ENCODE results near the gene SEMA3C.

The SEMA3C gene

DNA sequence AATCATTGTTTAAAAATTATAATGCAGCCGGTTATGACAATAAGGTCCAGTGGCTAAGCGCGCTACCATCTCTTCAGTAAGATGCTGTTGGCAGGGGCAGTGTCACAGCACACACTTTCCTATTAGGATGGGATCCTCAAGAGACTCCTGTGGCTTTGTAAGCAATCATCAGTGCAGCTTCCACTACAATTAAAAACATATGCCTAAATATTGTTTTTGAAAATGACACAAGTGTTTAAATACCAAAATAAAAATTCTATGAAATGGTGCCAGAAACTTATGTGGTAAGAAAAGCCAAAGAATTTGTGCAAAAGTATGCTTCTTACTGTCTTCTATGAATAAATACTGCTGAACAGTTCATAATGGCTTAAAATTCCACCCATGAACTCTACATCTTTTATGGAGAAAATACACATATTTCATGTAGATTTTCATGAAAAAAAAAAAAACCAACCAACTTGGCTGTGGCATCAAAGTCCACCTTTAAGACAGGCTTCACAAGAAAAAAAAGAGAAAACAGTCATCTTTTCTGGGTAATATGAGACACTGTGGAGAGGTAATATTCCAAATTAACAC, 132.8 kb downstream of the SEMA3C start:
- Histone ChIP-seq H3K4me2 (ENCODE audit: insufficient read depth, low read length, poor library complexity, severe bottlenecking) (no peak overlapping the region), H3K23ac (ENCODE audit: low read depth, low read length, poor library complexity) (no peak overlapping the region), H2BK120ac (ENCODE audit: low read depth, low read length) (no peak overlapping the region), H2AK5ac (ENCODE audit: low read depth, low read length) (no peak overlapping the region), H4K91ac (ENCODE audit: low read depth, low read length, poor library complexity) (no peak overlapping the region), H4K8ac (ENCODE audit: low read depth, low read length) (no peak overlapping the region), H2BK12ac (ENCODE audit: low read length) (no peak overlapping the region), H3K27ac (replicated peaks; ENCODE audit: low read length) (no peak overlapping the region), H3K18ac (ENCODE audit: low read length) (no peak overlapping the region), H3K4me1 (ENCODE audit: control insufficient read depth in 2 of 2, insufficient read depth in 1 of 2, low read depth in 1 of 2, low read length in 2 of 2) (peaks cover 0 to 13% of the 10 kb centered on the region in 2 donors), H3K4me3 (ENCODE audit: low read length in 2 of 2) (no peak overlapping the region), H3K4ac (ENCODE audit: low read length) (no peak overlapping the region), H2AFZ (ENCODE audit: low read length) (no peak overlapping the region), H3K36me3 (replicated peaks in 1 of 2; ENCODE audit: control insufficient read depth in 2 of 2, insufficient read depth in 2 of 2, low read length in 2 of 2) (peaks cover 0 to 6% of the 10 kb centered on the region in 2 donors), H3K9ac (ENCODE audit: low read depth, low read length, poor library complexity) (no peak overlapping the region), H3K9me3 (replicated peaks in 1 of 2; ENCODE audit: control insufficient read depth in 2 of 2, insufficient read depth in 1 of 2, low read depth in 1 of 2, low read length in 2 of 2) (no peaks in the 10 kb centered on the region), H3K14ac (ENCODE audit: low read length) (no peak overlapping the region), H3K27me3 (ENCODE audit: control insufficient read depth in 3 of 3, insufficient read depth in 3 of 3, low read depth in 1 of 3, low read length in 3 of 3) (no peaks in the 10 kb centered on the region), H2BK5ac (ENCODE audit: low read length) (no peak overlapping the region), H3K79me1 (ENCODE audit: low read depth, low read length) (no peaks in the 10 kb centered on the region), H2BK15ac (ENCODE audit: low read length) (no peak overlapping the region)
- DNase-seq (ENCODE audit: low spot score) = no peak
- no CpG with 5 or more reads among the region's 3 CpGs for WGBS, 2 donors (ENCODE audit: extremely low coverage in 2 of 2, insufficient read length in 2 of 2, insufficient replicate concordance in 1 of 2)

DNA sequence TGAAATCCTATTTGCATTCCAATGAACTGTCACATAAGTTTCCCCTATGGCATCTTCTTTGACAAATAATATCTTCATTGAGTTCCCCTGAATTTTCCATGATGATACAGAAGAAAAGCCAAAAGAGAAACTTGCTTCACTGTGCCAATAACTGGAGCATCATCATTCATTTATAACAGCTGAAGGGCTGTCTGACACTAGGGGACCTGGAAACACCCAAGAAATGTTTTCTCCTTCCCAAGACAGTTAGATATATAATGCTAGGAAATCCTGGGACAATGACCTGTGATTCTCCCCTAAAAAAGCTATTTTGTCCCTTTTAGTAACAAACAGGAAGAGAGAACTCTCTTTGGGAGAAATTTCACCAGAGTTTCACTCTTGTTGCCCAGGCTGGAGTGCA, 133.6 kb downstream of the SEMA3C start:
- Histone ChIP-seq H3K79me1 (ENCODE audit: low read depth, low read length) (no peaks in the 10 kb centered on the region), H3K4me1 (ENCODE audit: control insufficient read depth in 2 of 2, insufficient read depth in 1 of 2, low read depth in 1 of 2, low read length in 2 of 2) (peaks cover 2 to 15% of the 10 kb centered on the region in 2 donors)
- no peak for DNase-seq (ENCODE audit: low spot score)

GRCh38 chr7:80783678-80784327, 135.0 kb downstream of the SEMA3C start:
- DNase-seq (ENCODE audit: low spot score) = no peak
- Histone ChIP-seq H3K27ac (replicated peaks; ENCODE audit: low read length) (no peak overlapping the region), H3K4me1 (ENCODE audit: control insufficient read depth in 2 of 2, insufficient read depth in 1 of 2, low read depth in 1 of 2, low read length in 2 of 2) (peaks cover 2 to 15% of the 10 kb centered on the region in 2 donors), H2AK5ac (ENCODE audit: low read depth, low read length) (no peak overlapping the region), H4K8ac (ENCODE audit: low read depth, low read length) (no peak overlapping the region), H3K4me2 (ENCODE audit: insufficient read depth, low read length, poor library complexity, severe bottlenecking) (no peak overlapping the region), H3K23ac (ENCODE audit: low read depth, low read length, poor library complexity) (no peak overlapping the region), H3K27me3 (ENCODE audit: control insufficient read depth in 3 of 3, insufficient read depth in 3 of 3, low read depth in 1 of 3, low read length in 3 of 3) (no peaks in the 10 kb centered on the region), H3K18ac (ENCODE audit: low read length) (no peak overlapping the region), H3K79me1 (ENCODE audit: low read depth, low read length) (no peaks in the 10 kb centered on the region), H2AFZ (ENCODE audit: low read length) (peak overlapping the region; percentile 16), H3K9ac (ENCODE audit: low read depth, low read length, poor library complexity) (no peak overlapping the region), H3K9me3 (replicated peaks in 1 of 2; ENCODE audit: control insufficient read depth in 2 of 2, insufficient read depth in 1 of 2, low read depth in 1 of 2, low read length in 2 of 2) (no peaks in the 10 kb centered on the region), H2BK120ac (ENCODE audit: low read depth, low read length) (no peak overlapping the region), H2BK5ac (ENCODE audit: low read length) (no peak overlapping the region), H3K4me3 (ENCODE audit: low read length in 2 of 2) (no peak overlapping the region), H3K4ac (ENCODE audit: low read length) (no peak overlapping the region), H2BK15ac (ENCODE audit: low read length) (no peak overlapping the region), H2BK12ac (ENCODE audit: low read length) (no peak overlapping the region), H3K14ac (ENCODE audit: low read length) (no peak overlapping the region), H3K36me3 (replicated peaks in 1 of 2; ENCODE audit: control insufficient read depth in 2 of 2, insufficient read depth in 2 of 2, low read length in 2 of 2) (peaks cover 0 to 6% of the 10 kb centered on the region in 2 donors), H4K91ac (ENCODE audit: low read depth, low read length, poor library complexity) (no peak overlapping the region)
- whole genome bisulfite sequencing, 2 donors (ENCODE audit: extremely low coverage in 2 of 2, insufficient read length in 2 of 2, insufficient replicate concordance in 1 of 2) = 100% methylated on average over 1 of the region's 2 CpGs; no CpG with 5 or more reads in 1 of the 2 donors

More for the DNA sequence above, 133.6 kb downstream of the SEMA3C start:
- Histone ChIP-seq H4K8ac (ENCODE audit: low read depth, low read length) (no peak overlapping the region), H4K91ac (ENCODE audit: low read depth, low read length, poor library complexity) (no peak overlapping the region), H2AFZ (ENCODE audit: low read length) (no peak overlapping the region), H3K4me3 (ENCODE audit: low read length in 2 of 2) (no peak overlapping the region), H2BK5ac (ENCODE audit: low read length) (no peak overlapping the region), H2AK5ac (ENCODE audit: low read depth, low read length) (no peak overlapping the region), H3K4ac (ENCODE audit: low read length) (no peak overlapping the region), H3K9ac (ENCODE audit: low read depth, low read length, poor library complexity) (no peak overlapping the region), H3K27me3 (ENCODE audit: control insufficient read depth in 3 of 3, insufficient read depth in 3 of 3, low read depth in 1 of 3, low read length in 3 of 3) (no peaks in the 10 kb centered on the region), H2BK120ac (ENCODE audit: low read depth, low read length) (no peak overlapping the region), H3K18ac (ENCODE audit: low read length) (no peak overlapping the region), H3K27ac (replicated peaks; ENCODE audit: low read length) (no peak overlapping the region), H3K23ac (ENCODE audit: low read depth, low read length, poor library complexity) (no peak overlapping the region), H3K9me3 (replicated peaks in 1 of 2; ENCODE audit: control insufficient read depth in 2 of 2, insufficient read depth in 1 of 2, low read depth in 1 of 2, low read length in 2 of 2) (no peaks in the 10 kb centered on the region), H2BK12ac (ENCODE audit: low read length) (no peak overlapping the region), H3K4me2 (ENCODE audit: insufficient read depth, low read length, poor library complexity, severe bottlenecking) (no peak overlapping the region), H3K36me3 (replicated peaks in 1 of 2; ENCODE audit: control insufficient read depth in 2 of 2, insufficient read depth in 2 of 2, low read length in 2 of 2) (peaks cover 0 to 6% of the 10 kb centered on the region in 2 donors), H2BK15ac (ENCODE audit: low read length) (no peak overlapping the region), H3K14ac (ENCODE audit: low read length) (no peak overlapping the region)

DNA sequence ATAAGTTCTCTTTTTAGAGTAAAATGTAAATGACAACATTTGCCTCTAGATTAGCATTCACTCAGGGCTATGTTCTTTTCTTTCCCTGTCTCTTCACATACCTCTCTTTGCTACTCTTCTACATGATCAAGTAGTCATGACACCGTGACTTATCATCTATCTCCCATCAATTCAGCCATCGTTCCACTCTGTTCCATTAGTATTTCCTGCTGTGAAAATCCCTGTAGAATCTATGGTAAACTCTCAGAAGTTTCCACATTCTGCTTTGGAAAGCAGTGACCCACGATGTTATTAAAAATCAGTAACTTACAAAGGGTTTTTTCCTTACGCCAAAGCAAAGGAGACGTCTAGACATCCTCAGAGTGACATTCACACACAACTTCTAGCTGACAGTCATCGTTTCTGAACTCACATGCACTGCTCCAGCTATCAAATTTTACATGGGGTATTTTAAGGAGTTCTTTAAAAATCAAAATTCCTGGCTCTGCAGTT, 135.6 kb downstream of the SEMA3C start:
- H3K27ac ChIP-seq (replicated peaks; ENCODE audit: low read length) = no peak overlapping the region

More for the DNA sequence above, 135.6 kb downstream of the SEMA3C start:
- no peak for DNase-seq (ENCODE audit: low spot score)
- no peak overlapping the region for H2AK5ac ChIP-seq (ENCODE audit: low read depth, low read length)
- no peak overlapping the region for H3K4me3 ChIP-seq (ENCODE audit: low read length in 2 of 2)
- no peak overlapping the region for H3K4me2 ChIP-seq (ENCODE audit: insufficient read depth, low read length, poor library complexity, severe bottlenecking)
- H3K27me3 ChIP-seq (ENCODE audit: control insufficient read depth in 3 of 3, insufficient read depth in 3 of 3, low read depth in 1 of 3, low read length in 3 of 3) = no peaks in the 10 kb centered on the region
- H2BK5ac ChIP-seq (ENCODE audit: low read length) = no peak overlapping the region
- H2BK15ac ChIP-seq (ENCODE audit: low read length) = no peak overlapping the region
- H3K9ac ChIP-seq (ENCODE audit: low read depth, low read length, poor library complexity) = no peak overlapping the region
- H3K23ac ChIP-seq (ENCODE audit: low read depth, low read length, poor library complexity) = no peak overlapping the region
- no peak overlapping the region for H3K18ac ChIP-seq (ENCODE audit: low read length)
- no peak overlapping the region for H2BK120ac ChIP-seq (ENCODE audit: low read depth, low read length)
- peak overlapping the region; percentile 16 for H2AFZ ChIP-seq (ENCODE audit: low read length)
- no CpG with 5 or more reads among the region's 6 CpGs for whole genome bisulfite sequencing, 2 donors (ENCODE audit: extremely low coverage in 2 of 2, insufficient read length in 2 of 2, insufficient replicate concordance in 1 of 2)
- peaks cover 2 to 15% of the 10 kb centered on the region in 2 donors for H3K4me1 ChIP-seq (ENCODE audit: control insufficient read depth in 2 of 2, insufficient read depth in 1 of 2, low read depth in 1 of 2, low read length in 2 of 2)
- peaks cover 0 to 1% of the 10 kb centered on the region in 2 donors for H3K36me3 ChIP-seq (replicated peaks in 1 of 2; ENCODE audit: control insufficient read depth in 2 of 2, insufficient read depth in 2 of 2, low read length in 2 of 2)
- H4K8ac ChIP-seq (ENCODE audit: low read depth, low read length) = no peak overlapping the region
- no peaks in the 10 kb centered on the region for H3K9me3 ChIP-seq (replicated peaks in 1 of 2; ENCODE audit: control insufficient read depth in 2 of 2, insufficient read depth in 1 of 2, low read depth in 1 of 2, low read length in 2 of 2)
- H4K91ac ChIP-seq (ENCODE audit: low read depth, low read length, poor library complexity) = no peak overlapping the region
- no peak overlapping the region for H3K14ac ChIP-seq (ENCODE audit: low read length)
- H3K79me1 ChIP-seq (ENCODE audit: low read depth, low read length) = no peaks in the 10 kb centered on the region
- no peak overlapping the region for H2BK12ac ChIP-seq (ENCODE audit: low read length)
- H3K4ac ChIP-seq (ENCODE audit: low read length) = no peak overlapping the region
